SIG-M5 treated with dmso at 0.1 percent for 504 hours (cell line): Measurements from ENCODE around the gene SOX5.
"Not testable (repeated sequence)": the region's sequence is repeated elsewhere in the genome, so short reads cannot be mapped to it uniquely, and the experiment has no call there.

Experiments
- DNase-seq: peaks from one replicate; lab custom pipeline; 2025; ENCODE audit not compliant: unreplicated experiment; lab: John Stamatoyannopoulos, UW

Gene SOX5

DNA sequence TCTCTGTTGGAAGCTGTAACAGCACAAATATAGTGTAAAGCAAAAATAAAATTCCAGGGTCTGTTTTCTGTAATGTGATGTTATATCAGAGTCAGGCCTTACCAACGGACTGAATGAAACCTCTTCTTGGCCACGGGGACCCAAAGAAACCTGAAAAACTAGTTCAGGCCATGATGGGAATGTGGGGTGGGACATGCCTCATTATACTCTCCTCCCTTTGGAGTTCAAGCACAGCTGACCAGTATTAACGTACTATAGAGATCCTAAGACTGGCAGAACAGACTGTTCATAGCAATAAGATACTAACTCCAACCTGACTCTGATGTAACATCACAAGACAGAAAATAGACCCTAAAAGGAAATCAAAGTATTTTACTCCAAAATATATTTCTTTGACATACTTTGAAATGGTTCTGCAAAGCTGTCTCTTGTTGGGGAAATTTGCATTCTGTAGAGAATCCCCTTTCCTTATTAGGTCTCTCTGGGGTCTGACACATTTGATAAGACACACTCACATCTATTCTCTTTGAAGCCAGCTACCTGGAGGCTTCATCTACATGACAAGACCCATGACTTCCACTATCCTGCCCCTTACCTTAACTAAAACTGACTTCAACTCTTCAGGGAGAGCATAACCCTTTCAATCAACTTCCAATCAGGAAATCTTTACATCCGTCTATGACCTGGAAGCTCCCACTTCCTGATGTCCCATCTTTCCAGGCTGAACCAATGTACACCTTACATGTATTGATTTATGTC, 444.6 kb downstream of the SOX5 start:
- DNase-seq: no peak

DNA sequence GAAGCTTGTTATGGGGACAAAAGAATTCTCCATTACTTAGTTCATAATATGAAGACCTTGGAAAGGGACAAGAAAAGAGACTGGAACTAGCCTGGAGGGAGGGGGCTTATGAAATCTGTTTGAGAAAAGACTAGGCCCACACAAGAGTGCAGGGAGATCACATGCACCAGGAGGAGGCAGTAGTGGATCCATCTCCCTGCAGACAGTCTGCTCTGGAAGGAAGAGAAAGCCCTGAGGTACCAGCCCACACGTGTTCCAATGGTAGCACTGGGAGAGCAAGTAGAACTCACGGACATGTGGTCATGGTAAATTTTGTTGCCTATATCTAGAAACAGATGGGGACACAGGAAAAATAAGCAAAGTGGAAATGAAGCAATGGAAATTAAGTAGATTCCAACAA, 445.4 kb downstream of the SOX5 start:
- DNase-seq: no peak

DNA sequence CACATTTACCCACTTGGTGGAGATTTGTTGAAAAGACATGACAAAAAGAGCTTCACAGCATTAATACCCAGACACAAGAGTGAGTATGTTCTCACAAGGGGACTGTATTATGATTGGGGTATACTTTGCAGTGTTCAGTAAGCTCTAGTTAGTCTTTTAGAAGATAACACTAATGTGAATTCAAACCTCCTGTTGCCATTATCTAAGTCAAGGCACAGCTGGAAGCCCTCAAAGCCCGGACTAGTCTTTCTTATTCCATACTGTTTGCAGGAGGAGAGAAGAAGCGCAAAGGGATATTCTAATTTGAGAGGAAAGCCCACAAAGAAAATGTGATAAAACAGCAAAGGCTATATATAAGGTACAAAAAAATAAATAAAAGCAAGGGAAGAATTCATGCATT, 445.9 kb downstream of the SOX5 start:
- DNase-seq: no peak

DNA sequence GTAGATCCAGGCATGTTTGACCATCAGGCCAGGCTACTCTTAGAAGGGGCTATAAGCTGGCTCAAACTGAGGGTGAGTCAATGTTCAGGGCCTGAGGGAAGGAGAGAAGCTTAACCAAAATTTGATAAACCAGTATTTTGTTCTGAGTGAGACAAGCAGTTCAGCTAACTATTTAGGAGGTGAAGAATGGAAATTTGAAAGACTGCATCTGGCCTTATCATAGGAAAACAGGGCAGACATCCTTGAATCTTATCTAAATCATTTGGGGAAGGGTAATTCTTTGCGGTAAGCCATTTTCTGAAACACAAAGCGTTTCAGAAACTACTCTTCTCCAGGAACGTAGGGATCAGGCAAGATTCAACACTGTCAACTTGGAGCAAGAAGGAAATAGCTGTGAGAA, 447.2 kb downstream of the SOX5 start:
- no peak for DNase-seq

DNA sequence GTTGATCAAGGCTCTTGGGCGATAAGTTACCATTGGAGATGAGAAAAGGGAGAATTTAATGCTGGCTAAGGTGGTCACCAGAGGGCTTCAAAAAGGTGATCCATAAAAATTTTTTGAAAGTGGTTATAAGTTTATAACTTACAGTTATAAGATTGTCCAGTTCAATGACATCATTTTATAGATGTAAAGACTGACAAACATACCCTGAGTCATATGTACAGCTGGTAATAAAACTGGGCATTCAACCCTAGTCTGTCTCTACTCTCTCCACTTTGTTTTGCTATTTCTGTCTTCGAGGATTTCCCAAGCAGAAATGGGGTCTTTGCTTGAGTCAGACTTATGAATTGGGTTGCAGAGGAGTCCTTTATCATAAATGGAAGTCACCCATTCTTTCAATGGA, 454.0 kb downstream of the SOX5 start:
- no peak for DNase-seq

DNA sequence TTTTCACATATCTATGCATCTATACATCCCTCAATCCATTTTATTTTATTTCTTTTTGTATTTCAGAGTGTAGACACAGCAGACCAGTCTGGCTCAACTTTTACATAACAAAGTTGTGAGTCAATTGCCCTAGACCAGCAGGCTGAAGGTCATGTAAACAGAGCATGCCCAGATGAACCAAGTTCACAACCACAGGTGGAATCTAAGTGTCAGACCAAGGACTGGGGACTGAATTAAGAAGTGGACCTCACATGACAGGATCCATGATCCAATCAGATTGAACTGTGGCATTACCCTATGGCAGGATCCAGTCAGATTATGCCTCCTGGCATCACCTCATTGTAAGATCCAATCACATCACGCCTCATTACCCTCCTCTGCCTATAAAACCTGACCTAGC, 455.8 kb downstream of the SOX5 start:
- DNase-seq: no peak

DNA sequence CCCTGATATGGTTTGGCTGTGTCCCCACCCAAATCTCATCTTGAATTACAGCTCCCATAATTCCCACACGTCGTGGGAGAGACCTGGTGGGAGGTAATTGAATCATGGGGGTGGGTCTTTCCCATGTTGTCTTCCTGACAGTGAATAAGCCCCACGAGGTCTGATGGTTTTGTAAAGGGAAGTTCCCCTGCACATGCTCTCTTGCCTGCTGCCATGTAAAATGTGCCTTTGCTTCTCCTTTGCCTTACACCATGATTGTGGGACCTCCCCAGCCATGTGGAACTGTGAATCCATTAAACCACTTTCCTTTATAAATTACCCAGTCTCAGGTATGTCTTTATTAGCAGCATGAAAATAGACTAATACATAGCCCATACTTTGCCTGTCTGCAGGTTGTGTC, 458.4 kb downstream of the SOX5 start:
- DNase-seq: not testable (repeated sequence)

DNA sequence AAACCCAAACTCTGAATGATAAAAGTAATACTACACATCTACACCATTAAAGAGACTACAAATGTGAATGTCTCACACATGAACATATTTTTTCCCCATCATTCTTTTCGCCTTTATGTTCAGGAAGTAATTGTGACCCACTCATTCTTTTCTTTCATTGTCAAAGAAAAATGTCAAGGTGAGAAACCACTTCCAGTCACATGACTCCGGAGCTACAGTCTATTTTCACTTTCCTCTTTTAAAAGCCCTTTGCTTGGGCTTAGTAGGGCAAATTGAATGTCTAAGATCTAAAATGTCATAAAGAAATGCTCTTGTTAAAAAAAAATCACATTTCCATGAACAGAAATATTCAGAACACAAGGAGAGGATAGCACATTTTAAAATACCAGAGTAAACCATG, 461.3 kb downstream of the SOX5 start:
- no peak for DNase-seq

DNA sequence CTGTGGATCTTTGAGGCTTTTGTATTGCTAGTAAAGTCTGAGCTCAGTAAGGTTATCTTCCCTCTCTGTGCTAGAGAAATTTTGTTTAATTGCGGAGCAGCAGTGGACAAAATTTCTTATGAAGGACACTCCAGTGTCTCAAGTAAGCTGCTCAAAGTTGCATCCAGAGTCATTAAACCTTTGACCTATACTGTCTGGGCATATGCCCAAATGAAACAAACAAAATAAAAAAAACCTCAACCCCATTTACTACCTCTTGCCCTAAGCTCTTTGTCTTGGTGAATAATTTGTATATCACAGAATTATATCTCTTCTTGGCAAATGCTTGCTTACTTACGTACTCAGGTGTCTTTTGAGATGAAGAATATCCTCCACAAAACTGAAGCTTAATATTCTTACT, 465.2 kb downstream of the SOX5 start:
- no peak for DNase-seq

DNA sequence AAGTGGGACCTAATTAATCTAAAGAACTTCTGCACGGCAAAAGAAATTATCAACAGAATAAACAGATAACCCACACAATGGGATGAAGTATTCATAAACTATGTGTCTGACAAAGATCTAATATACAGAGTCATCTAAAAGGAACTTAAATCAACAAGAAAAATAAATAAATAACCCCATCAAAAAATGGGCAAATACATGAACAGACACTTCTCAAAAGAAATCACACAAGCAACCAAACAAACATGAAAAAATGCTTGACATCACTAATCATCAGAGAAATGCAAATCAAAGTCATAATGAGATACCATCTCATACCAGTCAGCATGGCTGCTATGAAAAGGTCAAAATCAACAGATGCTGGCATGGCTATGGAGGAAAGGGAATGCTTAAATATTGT, 466.9 kb downstream of the SOX5 start:
- no peak for DNase-seq
